DMS79 (cell line): ENCODE results near the gene PLCD3.
"Not testable (repeated sequence)": the region's sequence is repeated elsewhere in the genome, so short reads cannot be mapped to it uniquely, and the experiment has no call there.

Experiments used
- DNase-seq: peaks from one replicate; lab custom pipeline; 2025; lab: John Stamatoyannopoulos, UW

Gene PLCD3

DNA sequence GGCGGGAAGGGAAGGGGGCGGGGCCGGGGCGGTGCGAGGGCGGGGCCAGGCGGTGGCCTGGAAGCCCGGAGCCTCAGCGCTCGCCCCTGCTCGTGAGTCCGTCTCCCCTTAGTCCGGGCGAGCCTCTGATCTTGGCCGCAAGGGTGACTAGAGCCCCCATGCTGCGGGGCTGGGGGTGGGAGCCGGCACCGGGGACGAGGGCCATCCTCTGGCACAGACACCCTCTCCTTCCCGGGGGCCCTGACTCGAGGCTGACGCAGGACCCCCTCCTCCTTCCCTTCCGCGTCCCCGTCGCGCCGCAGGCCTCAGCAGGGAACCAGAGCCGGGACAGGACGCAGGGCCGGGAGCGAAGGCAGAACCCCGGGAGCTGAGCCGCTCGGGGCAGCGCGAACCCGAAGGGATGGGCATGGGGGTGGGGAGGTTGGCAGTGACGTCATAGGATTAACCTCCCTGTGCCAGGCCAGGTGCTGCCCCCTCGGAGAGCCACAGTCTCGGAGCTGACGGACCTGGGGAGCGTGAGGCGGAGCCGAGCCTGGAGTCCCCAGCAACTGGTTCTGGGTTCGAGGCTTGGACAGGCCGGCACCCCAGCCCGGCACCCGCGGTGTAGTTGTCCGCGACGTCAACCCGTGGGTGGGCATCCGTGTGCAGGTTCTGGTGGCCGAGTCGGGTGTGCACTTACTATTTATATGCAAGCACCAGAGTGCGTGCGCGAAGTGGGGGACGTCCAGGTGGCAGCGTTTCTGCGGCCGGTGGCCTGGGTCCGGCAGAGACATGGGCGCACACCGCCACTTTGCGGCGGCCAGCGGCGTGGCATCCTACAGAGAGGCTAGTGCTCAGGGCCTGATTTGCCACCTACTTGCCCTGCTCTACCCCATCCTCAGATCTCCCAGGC is 503 bp upstream of the PLCD3 start:
- DNase-seq: peak; percentile 43

- no peak for DNase-seq
These were observed 547 bp downstream of the PLCD3 start for GRCh38 chr17:45131616-45132319.

DNA sequence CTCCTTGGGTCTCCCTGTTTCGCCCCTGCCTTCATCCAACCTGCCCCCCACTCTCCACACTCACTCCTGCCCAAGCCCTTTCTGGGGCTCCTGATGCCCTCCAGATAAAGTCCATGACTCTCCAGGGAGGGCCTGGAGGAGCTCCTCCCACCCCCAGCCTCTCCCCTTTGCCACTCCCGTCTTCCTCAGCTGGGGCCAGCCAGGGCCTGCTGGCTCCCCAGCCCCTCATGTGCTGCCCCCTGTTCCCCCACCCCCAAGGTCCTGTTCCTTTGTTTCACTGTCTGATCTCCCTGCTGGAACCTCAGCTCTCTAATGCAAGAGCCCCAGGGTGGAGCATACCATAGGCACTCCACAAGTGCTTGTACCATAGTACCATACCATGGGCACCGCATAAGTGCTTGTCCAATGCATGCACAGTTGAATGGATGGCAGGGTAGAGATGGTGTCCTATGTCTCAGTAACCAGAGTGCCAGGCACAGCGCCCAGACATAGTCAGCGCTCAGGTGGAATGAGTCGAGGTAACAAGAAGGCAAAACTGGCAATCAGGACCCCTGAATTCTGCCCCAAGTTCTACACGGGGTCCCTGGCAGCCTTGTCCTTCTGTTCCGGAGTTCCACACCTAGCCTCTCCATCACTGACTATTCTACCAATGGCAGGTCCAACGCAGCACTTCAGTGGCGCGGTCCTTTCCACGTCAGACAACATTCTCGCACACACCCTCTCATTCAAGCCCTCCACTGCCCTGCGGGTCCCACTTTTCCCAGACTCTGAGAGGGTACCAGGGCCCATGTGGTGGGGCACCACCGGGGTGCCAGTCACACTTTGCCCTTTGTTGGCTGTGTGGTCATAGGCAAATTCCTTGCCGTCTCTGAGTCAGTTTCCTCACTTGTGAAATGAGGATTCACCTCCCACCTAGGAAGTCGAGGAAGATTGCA is 1.4 kb downstream of the PLCD3 start:
- DNase-seq: no peak

DNA sequence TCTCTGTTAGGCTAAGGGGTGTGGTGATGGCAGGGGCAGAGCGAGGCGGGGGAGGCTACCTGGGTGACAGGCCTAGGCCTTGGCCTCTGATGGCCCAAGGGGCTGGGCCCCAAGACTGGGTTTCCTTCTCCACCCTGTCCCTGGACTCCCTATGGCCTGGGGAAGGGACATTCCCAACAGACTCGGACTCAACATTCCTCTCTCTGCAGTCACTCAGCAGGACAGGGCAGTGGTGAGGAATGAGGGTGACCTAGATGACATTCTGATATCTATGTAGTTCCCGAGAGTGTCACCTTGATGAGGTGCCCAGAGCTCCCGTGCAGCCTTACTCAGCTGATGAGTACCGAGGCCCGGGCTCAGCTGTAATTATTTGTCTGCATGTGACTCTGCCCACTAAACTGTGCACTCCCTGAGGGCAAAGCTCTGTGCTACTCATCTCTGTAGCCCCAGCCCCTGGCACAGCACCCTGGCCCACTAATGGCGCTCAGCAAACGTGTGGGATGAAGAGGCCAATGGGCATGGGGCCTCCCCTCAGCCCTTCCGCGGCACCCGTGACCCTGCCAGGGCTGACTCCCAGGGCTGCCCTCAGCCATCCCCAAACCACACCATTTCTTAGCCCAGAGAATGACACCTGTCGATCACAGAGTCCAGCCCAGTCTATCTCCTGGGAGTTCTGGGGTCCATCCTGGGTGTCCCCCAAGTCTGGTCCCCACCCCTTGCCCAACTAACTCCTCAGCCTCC is 2.2 kb downstream of the PLCD3 start:
- no peak for DNase-seq

GRCh38 chr17:45129426-45129939 is 2.8 kb downstream of the PLCD3 start:
- DNase-seq: no peak

DNA sequence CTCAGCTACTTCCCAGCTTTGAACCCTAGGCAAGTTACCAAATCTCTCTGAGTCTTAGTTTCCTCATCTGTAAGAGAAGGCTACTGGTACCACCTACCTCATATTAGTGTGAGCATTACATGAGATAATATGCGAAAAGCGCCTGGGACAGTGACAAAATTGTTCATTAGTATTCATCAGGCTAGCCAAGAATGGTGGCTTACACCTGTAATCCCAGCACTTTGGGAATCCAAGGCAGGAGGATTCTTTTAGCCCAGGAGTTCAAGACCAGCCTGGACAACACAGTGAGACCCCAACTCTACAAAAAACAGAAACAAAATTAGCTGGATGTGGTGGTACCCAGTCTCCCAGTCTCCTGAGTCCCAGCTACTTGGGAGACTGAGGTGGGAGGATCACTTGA is 3.3 kb downstream of the PLCD3 start:
- DNase-seq: no peak

DNA sequence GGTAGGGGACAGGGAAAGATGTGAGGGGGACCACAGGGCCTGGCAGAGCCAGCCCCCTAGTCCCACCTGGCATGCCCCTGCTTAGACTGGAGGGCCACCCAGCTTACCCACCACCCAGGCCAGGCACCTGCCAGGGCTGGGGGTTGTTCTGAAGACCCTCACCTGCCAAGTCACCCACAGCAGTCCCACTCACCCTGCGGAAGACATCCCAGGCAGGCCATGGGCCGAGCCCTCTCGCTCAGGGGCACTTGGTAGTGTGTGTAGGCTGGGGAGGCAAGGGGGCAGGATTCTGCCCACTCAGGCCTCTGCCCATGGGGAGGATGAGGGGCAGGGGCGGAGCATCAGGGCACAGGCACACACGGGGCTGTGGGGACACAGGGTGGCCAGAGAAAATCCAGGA is 4.0 kb downstream of the PLCD3 start:
- no peak for DNase-seq

DNA sequence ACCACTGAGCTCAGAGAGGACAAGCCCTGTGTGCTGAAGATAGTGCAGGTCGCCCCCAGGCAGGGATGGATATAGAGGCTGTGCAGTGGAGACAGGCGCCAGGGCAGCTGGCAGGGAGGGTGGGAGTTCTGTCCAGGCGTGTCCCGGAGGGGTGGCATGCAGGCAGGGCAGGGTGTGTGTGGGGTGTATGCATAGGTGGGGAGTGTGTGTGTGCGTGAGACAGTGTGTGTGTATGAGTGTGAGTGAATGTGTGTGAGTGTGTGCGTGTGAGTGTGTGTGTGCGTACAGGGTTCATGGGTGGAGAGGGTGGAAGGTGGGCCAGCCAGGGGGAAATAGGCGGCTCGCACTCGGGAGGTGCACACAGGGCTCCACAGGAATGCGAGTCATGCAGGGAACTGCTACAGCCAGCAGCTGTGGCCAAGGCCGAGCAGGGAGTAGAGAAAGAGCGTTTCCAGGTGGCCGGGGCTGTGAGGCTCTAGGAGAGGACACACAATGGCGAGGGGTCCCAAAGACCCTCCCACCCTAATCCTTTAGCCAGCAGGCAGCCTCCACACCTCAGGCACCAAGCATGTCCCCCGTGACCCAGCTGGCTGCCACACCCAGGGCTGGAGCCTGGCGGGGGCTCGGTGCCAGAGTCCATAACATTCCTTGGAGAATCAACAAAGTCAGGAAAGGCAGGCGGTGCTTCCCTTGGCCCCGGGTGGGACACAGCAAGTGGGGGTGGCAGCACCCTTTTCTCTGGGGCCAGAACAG is 4.6 kb downstream of the PLCD3 start:
- no peak for DNase-seq

GRCh38 chr17:45127207-45127547 is 5.1 kb downstream of the PLCD3 start:
- DNase-seq: no peak

DNA sequence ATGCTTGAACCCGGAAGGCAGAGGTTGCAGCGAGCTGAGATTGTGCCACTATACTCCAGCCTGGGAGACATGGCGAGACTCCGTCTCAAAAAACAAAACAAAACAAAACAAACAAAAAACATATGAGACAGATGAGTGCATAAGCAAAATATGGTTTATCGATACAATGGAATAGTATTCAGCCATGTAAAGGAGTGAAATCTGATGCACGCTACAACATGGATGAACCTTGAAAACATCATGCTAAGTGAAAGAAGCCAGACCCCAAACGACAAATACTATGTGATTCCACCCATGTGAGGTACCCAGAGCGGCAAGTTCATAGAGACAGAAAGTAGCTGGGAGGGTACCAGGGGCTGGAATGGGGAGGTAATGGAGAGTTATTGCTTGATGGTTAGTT is 6.8 kb downstream of the PLCD3 start:
- no peak for DNase-seq

GRCh38 chr17:45124797-45125122 is 7.6 kb downstream of the PLCD3 start:
- DNase-seq: not testable (repeated sequence)

GRCh38 chr17:45123930-45124796 is 8.2 kb downstream of the PLCD3 start:
- no peak for DNase-seq

DNA sequence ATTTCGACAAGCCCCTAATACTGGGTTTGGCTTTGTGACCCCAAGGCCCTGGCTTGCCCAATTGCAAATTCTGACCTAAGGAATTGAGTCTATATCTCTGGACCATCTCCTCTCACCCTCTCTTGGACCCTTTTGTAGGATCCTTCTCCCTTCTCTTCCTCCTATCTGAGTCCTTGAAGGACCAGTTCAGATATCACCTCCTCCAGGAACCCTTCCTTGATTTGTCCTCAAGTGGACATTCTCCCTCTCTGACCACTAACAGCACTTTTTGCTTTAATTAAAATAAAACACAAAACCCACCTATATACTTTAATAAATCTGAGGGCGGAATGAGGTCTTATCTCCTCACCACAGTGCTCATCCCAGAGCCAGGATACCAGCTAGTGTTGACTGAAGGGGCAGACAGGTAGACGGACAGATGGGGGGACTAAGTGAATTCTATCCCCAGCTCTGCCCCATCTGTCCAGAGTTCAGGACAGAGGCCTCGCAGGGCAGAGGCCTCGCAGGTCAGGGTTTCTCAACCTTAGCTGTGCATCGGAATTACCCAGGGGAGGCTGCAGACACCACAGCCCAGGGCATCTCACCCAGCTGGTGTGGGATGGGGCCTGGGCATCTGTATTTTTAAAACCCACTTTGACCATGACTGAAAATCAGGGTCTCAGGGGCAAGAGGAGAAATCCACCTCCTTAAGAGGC is 9.1 kb downstream of the PLCD3 start:
- DNase-seq: no peak

DNA sequence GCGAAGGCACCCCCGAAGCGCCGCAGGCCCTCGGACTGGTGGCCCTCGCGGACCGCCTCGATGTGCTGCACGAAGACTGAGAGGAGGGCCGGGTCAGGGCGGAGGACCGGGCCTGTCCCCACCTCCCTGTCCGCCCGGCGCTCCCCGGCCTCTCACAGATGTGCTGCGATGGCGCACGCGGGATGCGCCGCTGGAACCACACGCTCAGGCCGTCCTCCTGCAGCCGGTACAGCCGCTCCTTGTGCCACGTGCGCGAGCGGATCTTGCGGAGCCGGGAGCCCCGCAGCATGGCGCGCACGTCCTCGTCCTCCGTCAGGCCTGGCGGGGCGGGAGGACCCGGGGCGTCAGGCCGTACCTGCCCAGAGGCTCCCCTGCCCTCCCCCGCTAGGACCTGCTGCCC is 11.3 kb downstream of the PLCD3 start:
- no peak for DNase-seq

DNA sequence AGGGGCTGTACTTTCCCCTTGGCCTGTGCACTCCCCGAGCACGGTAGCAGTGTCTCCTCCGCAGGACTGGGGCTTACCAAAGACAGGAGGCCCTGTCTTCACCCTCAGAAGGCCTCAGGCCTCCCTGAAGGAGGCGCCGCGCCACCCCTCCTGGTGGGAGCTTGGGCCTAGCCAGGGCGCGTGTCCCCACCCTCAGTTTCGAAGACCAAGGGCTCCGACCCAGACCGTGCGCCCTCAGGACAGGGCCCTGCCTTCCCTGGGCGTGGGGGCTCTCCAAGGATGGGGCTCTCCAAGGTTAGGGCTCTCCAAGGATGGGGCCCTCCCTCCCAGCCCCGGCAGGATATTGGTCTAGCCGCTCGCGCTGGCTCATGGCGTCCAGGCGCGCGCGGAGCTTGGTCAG is 11.8 kb downstream of the PLCD3 start:
- no peak for DNase-seq

DNA sequence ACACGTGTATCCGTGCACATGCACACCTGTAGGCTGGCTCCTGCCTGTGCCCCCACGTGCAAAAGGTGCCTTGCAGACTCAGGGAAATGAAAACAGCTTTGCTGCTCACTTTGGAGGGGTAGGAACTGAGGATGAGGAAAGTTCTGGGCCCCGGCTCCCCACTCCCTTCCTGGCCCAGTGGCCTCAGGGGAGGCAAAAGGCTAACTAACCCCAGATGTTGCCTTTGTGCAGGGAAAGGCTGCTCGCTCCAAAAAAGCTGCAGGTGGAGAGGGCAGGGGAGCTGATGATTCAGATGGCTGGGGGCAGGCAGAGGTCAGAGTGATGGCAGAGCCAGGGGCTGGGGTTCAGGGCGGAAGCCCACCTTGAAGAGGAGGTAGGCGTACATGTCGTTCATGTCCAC is 12.4 kb downstream of the PLCD3 start:
- DNase-seq: no peak

GRCh38 chr17:45118691-45119090 is 13.6 kb downstream of the PLCD3 start:
- no peak for DNase-seq

DNA sequence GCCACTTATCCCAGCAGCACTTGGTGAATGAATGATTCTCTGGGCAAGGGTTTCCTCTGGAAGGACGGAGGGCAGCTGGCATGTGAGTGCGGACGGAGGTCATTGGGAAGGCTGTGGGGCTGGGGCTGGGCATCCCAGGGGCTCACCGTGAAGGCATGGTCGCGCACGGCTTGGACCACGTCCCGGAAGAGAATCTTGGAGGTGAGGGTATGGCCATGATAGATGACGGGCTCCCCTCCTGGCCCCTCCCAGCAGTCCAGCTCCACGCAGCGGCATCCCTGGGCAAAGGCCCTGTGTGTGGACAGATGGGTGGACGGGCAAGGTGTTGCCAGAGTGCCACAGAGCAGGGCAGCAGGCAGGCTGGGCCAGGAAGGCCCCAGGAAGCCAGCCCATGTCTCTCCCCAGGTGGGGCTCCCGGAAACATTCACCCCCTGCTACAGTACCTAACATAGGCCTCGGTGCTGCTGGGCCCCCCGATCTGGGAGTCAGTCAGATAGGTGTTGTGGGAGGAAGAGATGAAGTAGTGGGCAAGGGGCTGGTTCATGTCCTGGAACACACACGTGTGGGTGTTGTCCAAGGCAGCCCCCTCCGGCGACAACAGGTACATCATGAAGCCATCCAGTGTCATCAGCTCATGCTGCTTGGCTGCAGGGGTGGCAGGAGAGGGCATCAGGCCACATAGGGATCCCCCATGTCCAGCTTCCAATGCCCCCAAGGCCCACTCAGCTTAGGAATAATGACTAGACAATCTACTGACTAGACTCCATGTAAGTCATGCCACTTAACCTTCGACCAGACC is 14.3 kb downstream of the PLCD3 start:
- no peak for DNase-seq

GRCh38 chr17:45117334-45117733 is 15.0 kb downstream of the PLCD3 start:
- DNase-seq: no peak
